Mesenchymal stem cell (in vitro differentiated cells and primary cell): ENCODE measurements around the gene EYA2.

Experiments used
- DNase-seq: peaks from one replicate; pipeline ENCODE4 v3.0.0-alpha.2; 2013
- H2AFZ ChIP-seq: one replicate; pipeline ENCODE4 v1.6.1; 2013; ENCODE audit warnings: low read depth, mild to moderate bottlenecking, control low read depth, inconsistent platforms, low read length, moderate library complexity
- H2AK5ac ChIP-seq: 2 replicates; pipeline ENCODE4 v1.6.1; 2013; ENCODE audit warnings: low read length, moderate library complexity, mild to moderate bottlenecking, inconsistent platforms; ENCODE audit not compliant: severe bottlenecking
- H2BK120ac ChIP-seq: one replicate; pipeline ENCODE4 v1.6.1; 2013; ENCODE audit warnings: low read depth, mild to moderate bottlenecking, inconsistent platforms, low read length, moderate library complexity
- H2BK12ac ChIP-seq, 2 experiments: one replicate each; pipeline ENCODE4 v1.6.1; 2013; ENCODE audit warnings: inconsistent platforms in 2 of 2, low read length in 2 of 2, mild to moderate bottlenecking in 2 of 2, moderate library complexity in 2 of 2, control low read depth in 1 of 2
- H2BK15ac ChIP-seq: one replicate; pipeline ENCODE4 v1.6.1; 2013; ENCODE audit warnings: mild to moderate bottlenecking, low read depth, inconsistent platforms; ENCODE audit not compliant: poor library complexity, severe bottlenecking
- H2BK5ac ChIP-seq: 2 replicates; pipeline ENCODE4 v1.6.1; 2013; ENCODE audit warnings: low read depth, mild to moderate bottlenecking, low read length, control low read depth, inconsistent platforms; ENCODE audit not compliant: poor library complexity, severe bottlenecking
- H3K14ac ChIP-seq, 2 experiments: one replicate each; pipeline ENCODE4 v1.6.1; 2013; ENCODE audit warnings: inconsistent platforms in 2 of 2, low read length in 2 of 2, control low read depth in 1 of 2, mild to moderate bottlenecking in 1 of 2, moderate library complexity in 1 of 2
- H3K18ac ChIP-seq, 2 experiments: one replicate each; pipeline ENCODE4 v1.6.1; 2013; ENCODE audit warnings: inconsistent platforms in 2 of 2, low read length in 2 of 2, control low read depth in 1 of 2, low read depth in 1 of 2, mild to moderate bottlenecking in 1 of 2
- H3K23ac ChIP-seq, 2 experiments: one replicate each; pipeline ENCODE4 v1.6.1; 2013; ENCODE audit warnings: inconsistent platforms in 2 of 2, low read length in 2 of 2, mild to moderate bottlenecking in 2 of 2, moderate library complexity in 2 of 2, control low read depth in 1 of 2
- H3K27ac ChIP-seq: 2 replicates; pipeline ENCODE4 v1.5.1; 2013; ENCODE audit warnings: mild to moderate bottlenecking, moderate library complexity, low read length, control low read depth, inconsistent platforms; ENCODE audit not compliant: poor library complexity, severe bottlenecking
- H3K27me3 ChIP-seq, 2 experiments: 2 replicates each; pipeline versions ENCODE4 v1.6.1 to v1.7.0; 2013; ENCODE audit warnings: low read length in 2 of 2, mild to moderate bottlenecking in 2 of 2, moderate library complexity in 2 of 2, control low read depth in 1 of 2, inconsistent platforms in 1 of 2; ENCODE audit not compliant: control insufficient read depth in 1 of 2, insufficient read depth in 1 of 2
- H3K36me3 ChIP-seq, 2 experiments: 2 replicates each; pipeline versions ENCODE4 v1.6.1 to v1.7.0; 2013; ENCODE audit warnings: low read length in 2 of 2, control low read depth in 1 of 2, inconsistent platforms in 1 of 2, low read depth in 1 of 2, mild to moderate bottlenecking in 1 of 2; ENCODE audit not compliant: insufficient read depth in 2 of 2, control insufficient read depth in 1 of 2
- H3K4ac ChIP-seq, 2 experiments: one replicate each; pipeline ENCODE4 v1.6.1; 2013; ENCODE audit warnings: inconsistent platforms in 2 of 2, low read length in 2 of 2, mild to moderate bottlenecking in 2 of 2, moderate library complexity in 2 of 2, control low read depth in 1 of 2, low read depth in 1 of 2
- H3K4me1 ChIP-seq: 2 replicates; pipeline ENCODE4 v1.6.1; 2013; ENCODE audit warnings: low read depth, low read length, control low read depth; ENCODE audit not compliant: control insufficient read depth, insufficient read depth
- H3K4me2 ChIP-seq: 2 replicates; pipeline ENCODE4 v1.6.1; 2013; ENCODE audit warnings: low read length, mild to moderate bottlenecking, inconsistent platforms; ENCODE audit not compliant: poor library complexity, severe bottlenecking
- H3K4me3 ChIP-seq, 2 experiments: 2 replicates each; pipeline versions ENCODE4 v1.5.1 to v1.7.0; 2013; ENCODE audit warnings: low read length in 2 of 2, mild to moderate bottlenecking in 2 of 2, control low read depth in 1 of 2, low read depth in 1 of 2; ENCODE audit not compliant: insufficient read depth in 1 of 2
- H3K79me1 ChIP-seq: replicated peaks from 2 replicates; pipeline ENCODE4 v1.6.1; 2013; ENCODE audit warnings: mild to moderate bottlenecking, control low read depth, low read length, inconsistent platforms; ENCODE audit not compliant: poor library complexity, severe bottlenecking
- H3K9ac ChIP-seq: 2 replicates; pipeline ENCODE4 v1.7.0; 2013; ENCODE audit warnings: mild to moderate bottlenecking, low read length, moderate library complexity
- H3K9me3 ChIP-seq: 2 replicates; pipeline ENCODE4 v1.7.0; 2013; ENCODE audit warnings: mild to moderate bottlenecking, low read length; ENCODE audit not compliant: control insufficient read depth
- H4K8ac ChIP-seq: one replicate; pipeline ENCODE4 v1.6.1; 2013; ENCODE audit warnings: inconsistent platforms, mild to moderate bottlenecking, low read length, moderate library complexity
- H4K91ac ChIP-seq: one replicate; pipeline ENCODE4 v1.6.1; 2013; ENCODE audit warnings: mild to moderate bottlenecking, low read length, inconsistent platforms
- WGBS: methylation state at CpG from one replicate; pipeline ENCODE4 v1.1.7; 2013; ENCODE audit warnings: mixed read lengths; 5-methylcytosine and 5-hydroxymethylcytosine counted together

The EYA2 gene

GRCh38 chr20:46894971-46895905 is 595 bp downstream of the EYA2 start:
- Histone ChIP-seq H2AK5ac (no peak overlapping the region), H2BK12ac (no peak overlapping the region), H3K27ac (no peak overlapping the region), H3K4me3 (peak overlapping the region in 1 of 2 experiments; percentile 61), H3K36me3 (no peaks in the 10 kb centered on the region), H3K4me1 (peaks cover 4% of the 10 kb centered on the region), H2BK5ac (no peak overlapping the region), H3K79me1 (no peaks in the 10 kb centered on the region), H3K27me3 (peaks cover 41 to 66% of the 10 kb centered on the region in 2 experiments), H3K14ac (no peak overlapping the region), H3K4ac (no peak overlapping the region), H3K9me3 (peaks cover 13% of the 10 kb centered on the region), H3K18ac (no peak overlapping the region), H3K23ac (no peak overlapping the region), H3K4me2 (no peak overlapping the region), H2AFZ (no peak overlapping the region), H4K91ac (no peak overlapping the region), H2BK15ac (no peak overlapping the region), H3K9ac (peak overlapping the region; percentile 57), H2BK120ac (no peak overlapping the region), H4K8ac (no peak overlapping the region)
- 1% methylated on average over 62 of the region's 65 CpGs for WGBS
- DNase-seq, result no peak

GRCh38 chr20:46895906-46896242 is 1.2 kb downstream of the EYA2 start:
- Histone ChIP-seq H3K18ac (no peak overlapping the region), H3K27me3 (peaks cover 41 to 68% of the 10 kb centered on the region in 2 experiments), H2AFZ (no peak overlapping the region), H2BK15ac (no peak overlapping the region), H3K14ac (no peak overlapping the region), H3K9ac (peak overlapping the region; percentile 57), H3K4ac (no peak overlapping the region), H2BK120ac (no peak overlapping the region), H4K91ac (no peak overlapping the region), H4K8ac (no peak overlapping the region), H2BK5ac (no peak overlapping the region), H2BK12ac (no peak overlapping the region), H3K79me1 (no peaks in the 10 kb centered on the region), H3K27ac (no peak overlapping the region), H3K36me3 (no peaks in the 10 kb centered on the region), H3K4me1 (peaks cover 4% of the 10 kb centered on the region), H3K4me3 (peak overlapping the region in 1 of 2 experiments; percentile 61), H2AK5ac (no peak overlapping the region), H3K9me3 (peaks cover 7% of the 10 kb centered on the region), H3K4me2 (no peak overlapping the region), H3K23ac (no peak overlapping the region)
- no peak for DNase-seq
- WGBS, result 36% methylated on average over 7 of the region's 12 CpGs

GRCh38 chr20:46897328-46897880 is 2.8 kb downstream of the EYA2 start:
- H3K4me2 ChIP-seq, result no peak overlapping the region
- H2AFZ ChIP-seq, result no peak overlapping the region
- no peak overlapping the region for H2BK120ac ChIP-seq
- peaks cover 41 to 76% of the 10 kb centered on the region in 2 experiments for H3K27me3 ChIP-seq
- no peak overlapping the region for H4K8ac ChIP-seq
- H4K91ac ChIP-seq, result no peak overlapping the region
- no peak overlapping the region for H2AK5ac ChIP-seq
- no peak overlapping the region for H3K18ac ChIP-seq
- H3K36me3 ChIP-seq, result no peaks in the 10 kb centered on the region
- no peaks in the 10 kb centered on the region for H3K79me1 ChIP-seq
- no peak overlapping the region for H3K23ac ChIP-seq
- H2BK12ac ChIP-seq, result no peak overlapping the region
- H3K27ac ChIP-seq, result no peak overlapping the region
- no peak overlapping the region for H3K4me3 ChIP-seq
- no peak overlapping the region for H2BK15ac ChIP-seq
- H3K4ac ChIP-seq, result no peak overlapping the region
- 89% methylated on average over 16 of the region's 16 CpGs for WGBS
- no peak overlapping the region for H3K9ac ChIP-seq
- H3K9me3 ChIP-seq, result no peaks in the 10 kb centered on the region
- peaks cover 4% of the 10 kb centered on the region for H3K4me1 ChIP-seq
- DNase-seq, result no peak
- no peak overlapping the region for H3K14ac ChIP-seq
- no peak overlapping the region for H2BK5ac ChIP-seq

GRCh38 chr20:46898423-46898822 is 3.8 kb downstream of the EYA2 start:
- Histone ChIP-seq H3K9ac (no peak overlapping the region), H4K8ac (no peak overlapping the region), H3K18ac (no peak overlapping the region), H3K27ac (no peak overlapping the region), H3K79me1 (no peaks in the 10 kb centered on the region), H3K14ac (no peak overlapping the region), H2BK5ac (no peak overlapping the region), H4K91ac (no peak overlapping the region), H3K23ac (no peak overlapping the region), H3K36me3 (no peaks in the 10 kb centered on the region), H2BK12ac (no peak overlapping the region), H2AFZ (no peak overlapping the region), H3K27me3 (peaks cover 37 to 82% of the 10 kb centered on the region in 2 experiments), H2BK15ac (no peak overlapping the region), H3K4me1 (peaks cover 4% of the 10 kb centered on the region), H2BK120ac (no peak overlapping the region), H3K9me3 (no peaks in the 10 kb centered on the region), H3K4ac (no peak overlapping the region), H3K4me3 (no peak overlapping the region), H2AK5ac (no peak overlapping the region), H3K4me2 (no peak overlapping the region)
- WGBS, result 66% methylated on average over 6 of the region's 7 CpGs
- DNase-seq, result no peak
